ENCODE measurements around the gene THRB. TPM values are rescaled to one million over a fixed set of nuclear protein-coding genes. Genes with fewer than 3 reads are reported as not detected.
A peak's percentile ranks its signal among the peaks of the same experiment; 100 is the strongest.
"Not testable (repeated sequence)": the region's sequence is repeated elsewhere in the genome, so short reads cannot be mapped to it uniquely, and the experiment has no call there.

The THRB gene
- total RNA-seq, 3 donors from 2014 or later: 25.1 to 75.5 (median 59.8) TPM

GRCh38 chr3:24399614-24400013 lies 95.0 kb downstream of the THRB start:
- no peak for DNase-seq
- Histone ChIP-seq H3K4me3 (no peak overlapping the region), H3K36me3 (ENCODE audit: low read depth) (no peaks in the 10 kb centered on the region), H3K9me3 (no peaks in the 10 kb centered on the region), H3K4me1 (ENCODE audit: low read depth) (peaks cover 27% of the 10 kb centered on the region)
- TF ChIP-seq CTCF (IDR thresholded peaks at IDR 0.05): no peak
- ATAC-seq: no peak
- intact Hi-C loops (cut with DNase I, micrococcal nuclease): no loop called here

- H3K36me3 ChIP-seq (ENCODE audit: low read depth); intact Hi-C loops (cut with DNase I, micrococcal nuclease); H3K9me3 ChIP-seq; ATAC-seq; DNase-seq; H3K4me3 ChIP-seq: not testable (repeated sequence)
- peaks cover 27% of the 10 kb centered on the region for H3K4me1 ChIP-seq (ENCODE audit: low read depth)
Observed at GRCh38 chr3:24398712-24399111, 95.9 kb downstream of the THRB start.

GRCh38 chr3:24396338-24396737 lies 98.3 kb downstream of the THRB start:
- Histone ChIP-seq H3K4me1 (ENCODE audit: low read depth) (peaks cover 21% of the 10 kb centered on the region), H3K4me3 (no peak overlapping the region), H3K36me3 (ENCODE audit: low read depth) (no peaks in the 10 kb centered on the region), H3K9me3 (no peaks in the 10 kb centered on the region)
- intact Hi-C loops (cut with DNase I, micrococcal nuclease): no loop called here
- DNase-seq: no peak
- no peak for ATAC-seq
- no peak for TF ChIP-seq CTCF (IDR thresholded peaks at IDR 0.05)

GRCh38 chr3:24394754-24395153 lies 99.9 kb downstream of the THRB start:
- Histone ChIP-seq H3K36me3 (ENCODE audit: low read depth) (no peaks in the 10 kb centered on the region), H3K4me3 (no peak overlapping the region), H3K4me1 (ENCODE audit: low read depth) (peaks cover 20% of the 10 kb centered on the region), H3K9me3 (no peaks in the 10 kb centered on the region)
- no peak for ATAC-seq
- intact Hi-C loops (cut with DNase I, micrococcal nuclease): no loop called here
- DNase-seq: no peak
- TF ChIP-seq CTCF (IDR thresholded peaks at IDR 0.05): no peak

GRCh38 chr3:24393316-24393715 lies 101.3 kb downstream of the THRB start:
- intact Hi-C loops (cut with DNase I, micrococcal nuclease): no loop called here
- peaks cover 25% of the 10 kb centered on the region for H3K4me1 ChIP-seq (ENCODE audit: low read depth)
- no peaks in the 10 kb centered on the region for H3K36me3 ChIP-seq (ENCODE audit: low read depth)
- no peaks in the 10 kb centered on the region for H3K9me3 ChIP-seq
- no peak overlapping the region for H3K4me3 ChIP-seq
- no peak for TF ChIP-seq CTCF (IDR thresholded peaks at IDR 0.05)
- ATAC-seq: no peak
- DNase-seq: no peak

- DNase-seq: no peak
- H3K4me1 ChIP-seq (ENCODE audit: low read depth): peaks cover 25% of the 10 kb centered on the region
Observed at GRCh38 chr3:24390169-24391130, 104.2 kb downstream of the THRB start.

More at GRCh38 chr3:24390169-24391130, 104.2 kb downstream of the THRB start:
- intact Hi-C loops (cut with DNase I, micrococcal nuclease): no loop called here
- TF ChIP-seq CTCF (IDR thresholded peaks at IDR 0.05): no peak
- no peak overlapping the region for H3K4me3 ChIP-seq
- ATAC-seq: peak; percentile 90
- no peaks in the 10 kb centered on the region for H3K36me3 ChIP-seq (ENCODE audit: low read depth)
- H3K9me3 ChIP-seq: no peaks in the 10 kb centered on the region
